ENCODE measurements around the gene KIF16B. TPM values are rescaled to one million over a fixed set of nuclear protein-coding genes. Genes with fewer than 3 reads are reported as not detected.

Gene KIF16B
- total and polyA plus RNA-seq, 10 of the 15 experiments (the other 5 are each of a cell fraction or from before 2014, with no cell fraction given), result 0.21 to 5.2 (median 3.0) TPM

- TF ChIP-seq, protein P1, sequence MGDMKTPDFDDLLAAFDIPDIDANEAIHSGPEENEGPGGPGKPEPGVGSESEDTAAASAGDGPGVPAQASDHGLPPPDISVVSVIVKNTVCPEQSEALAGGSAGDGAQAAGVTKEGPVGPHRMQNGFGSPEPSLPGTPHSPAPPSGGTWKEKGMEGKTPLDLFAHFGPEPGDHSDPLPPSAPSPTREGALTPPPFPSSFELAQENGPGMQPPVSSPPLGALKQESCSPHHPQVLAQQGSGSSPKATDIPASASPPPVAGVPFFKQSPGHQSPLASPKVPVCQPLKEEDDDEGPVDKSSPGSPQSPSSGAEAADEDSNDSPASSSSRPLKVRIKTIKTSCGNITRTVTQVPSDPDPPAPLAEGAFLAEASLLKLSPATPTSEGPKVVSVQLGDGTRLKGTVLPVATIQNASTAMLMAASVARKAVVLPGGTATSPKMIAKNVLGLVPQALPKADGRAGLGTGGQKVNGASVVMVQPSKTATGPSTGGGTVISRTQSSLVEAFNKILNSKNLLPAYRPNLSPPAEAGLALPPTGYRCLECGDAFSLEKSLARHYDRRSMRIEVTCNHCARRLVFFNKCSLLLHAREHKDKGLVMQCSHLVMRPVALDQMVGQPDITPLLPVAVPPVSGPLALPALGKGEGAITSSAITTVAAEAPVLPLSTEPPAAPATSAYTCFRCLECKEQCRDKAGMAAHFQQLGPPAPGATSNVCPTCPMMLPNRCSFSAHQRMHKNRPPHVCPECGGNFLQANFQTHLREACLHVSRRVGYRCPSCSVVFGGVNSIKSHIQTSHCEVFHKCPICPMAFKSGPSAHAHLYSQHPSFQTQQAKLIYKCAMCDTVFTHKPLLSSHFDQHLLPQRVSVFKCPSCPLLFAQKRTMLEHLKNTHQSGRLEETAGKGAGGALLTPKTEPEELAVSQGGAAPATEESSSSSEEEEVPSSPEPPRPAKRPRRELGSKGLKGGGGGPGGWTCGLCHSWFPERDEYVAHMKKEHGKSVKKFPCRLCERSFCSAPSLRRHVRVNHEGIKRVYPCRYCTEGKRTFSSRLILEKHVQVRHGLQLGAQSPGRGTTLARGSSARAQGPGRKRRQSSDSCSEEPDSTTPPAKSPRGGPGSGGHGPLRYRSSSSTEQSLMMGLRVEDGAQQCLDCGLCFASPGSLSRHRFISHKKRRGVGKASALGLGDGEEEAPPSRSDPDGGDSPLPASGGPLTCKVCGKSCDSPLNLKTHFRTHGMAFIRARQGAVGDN (IDR thresholded peaks at IDR 0.05), result no peak
- no peak for TF ChIP-seq ESRRA (IDR thresholded peaks at IDR 0.05; ENCODE audit: low read length)
- TF ChIP-seq ATF2 (IDR thresholded peaks at IDR 0.05; ENCODE audit: low read length), result no peak
- TF ChIP-seq, protein P2, sequence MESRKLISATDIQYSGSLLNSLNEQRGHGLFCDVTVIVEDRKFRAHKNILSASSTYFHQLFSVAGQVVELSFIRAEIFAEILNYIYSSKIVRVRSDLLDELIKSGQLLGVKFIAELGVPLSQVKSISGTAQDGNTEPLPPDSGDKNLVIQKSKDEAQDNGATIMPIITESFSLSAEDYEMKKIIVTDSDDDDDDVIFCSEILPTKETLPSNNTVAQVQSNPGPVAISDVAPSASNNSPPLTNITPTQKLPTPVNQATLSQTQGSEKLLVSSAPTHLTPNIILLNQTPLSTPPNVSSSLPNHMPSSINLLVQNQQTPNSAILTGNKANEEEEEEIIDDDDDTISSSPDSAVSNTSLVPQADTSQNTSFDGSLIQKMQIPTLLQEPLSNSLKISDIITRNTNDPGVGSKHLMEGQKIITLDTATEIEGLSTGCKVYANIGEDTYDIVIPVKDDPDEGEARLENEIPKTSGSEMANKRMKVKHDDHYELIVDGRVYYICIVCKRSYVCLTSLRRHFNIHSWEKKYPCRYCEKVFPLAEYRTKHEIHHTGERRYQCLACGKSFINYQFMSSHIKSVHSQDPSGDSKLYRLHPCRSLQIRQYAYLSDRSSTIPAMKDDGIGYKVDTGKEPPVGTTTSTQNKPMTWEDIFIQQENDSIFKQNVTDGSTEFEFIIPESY (IDR thresholded peaks at IDR 0.05), result no peak
- TF ChIP-seq EZH2 (IDR thresholded peaks at IDR 0.05; ENCODE audit: borderline replicate concordance, control insufficient read depth, low read depth, low read length), result no peak
- TF ChIP-seq TCF7 (IDR thresholded peaks at IDR 0.05; ENCODE audit: borderline replicate concordance), result no peak
Measured at GRCh38 chr20:16312998-16313397, 260.2 kb downstream of the KIF16B start (continued).

Measured in GM12878 (cell line).